Fibroblast of pulmonary artery (primary cell): ENCODE data around the gene PGBD2.
"Not testable (repeated sequence)": the region's sequence is repeated elsewhere in the genome, so short reads cannot be mapped to it uniquely, and the experiment has no call there.

ENCODE experiments used
- DNase-seq: peaks from one replicate; pipeline ENCODE4 v3.0.0-alpha.2; 2010; ENCODE audit warnings: low read depth
- H3K4me3 ChIP-seq: replicated peaks from 2 replicates; pipeline ENCODE4 v1.5.1; 2011; ENCODE audit warnings: low read depth, mild to moderate bottlenecking, control low read depth, low read length, moderate library complexity
- TF ChIP-seq, protein P1 (sequence below): IDR thresholded peaks from 2 replicates; pipeline ENCODE4 v1.5.1; 2011; ENCODE audit warnings: mild to moderate bottlenecking, control low read depth, low read length, inconsistent platforms; ENCODE audit errors: missing control alignments

Gene PGBD2

DNA sequence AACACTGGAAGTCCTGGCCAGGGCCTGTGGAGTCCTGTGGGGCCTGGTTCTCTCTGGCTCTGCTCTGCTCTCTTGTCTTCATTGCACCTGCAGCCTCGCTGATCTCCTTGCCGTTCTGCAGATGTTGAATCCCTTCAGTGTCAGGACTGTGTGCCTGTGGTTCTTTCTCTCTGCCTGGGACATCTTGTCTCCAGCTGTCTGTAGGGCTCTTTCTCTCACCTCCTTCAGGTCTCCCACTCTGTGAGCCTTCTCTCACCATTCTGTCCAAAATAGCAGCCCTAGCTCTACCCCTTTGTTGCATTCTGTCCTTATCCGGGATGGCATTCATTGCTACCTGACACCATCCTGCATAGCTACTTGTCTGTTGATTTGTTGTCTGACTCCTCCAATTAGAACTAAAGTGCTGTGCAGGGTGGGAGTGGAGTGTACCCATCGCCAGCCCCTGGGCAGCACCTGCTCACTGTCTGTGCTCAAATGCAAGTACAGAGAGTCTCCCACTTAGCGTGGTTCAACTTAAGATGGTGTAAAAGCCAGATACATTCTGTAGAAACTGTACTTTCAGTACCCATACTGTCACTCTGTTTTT is 8.9 kb downstream of the PGBD2 start:
- no peak overlapping the region for H3K4me3 ChIP-seq
- TF ChIP-seq, protein P1, sequence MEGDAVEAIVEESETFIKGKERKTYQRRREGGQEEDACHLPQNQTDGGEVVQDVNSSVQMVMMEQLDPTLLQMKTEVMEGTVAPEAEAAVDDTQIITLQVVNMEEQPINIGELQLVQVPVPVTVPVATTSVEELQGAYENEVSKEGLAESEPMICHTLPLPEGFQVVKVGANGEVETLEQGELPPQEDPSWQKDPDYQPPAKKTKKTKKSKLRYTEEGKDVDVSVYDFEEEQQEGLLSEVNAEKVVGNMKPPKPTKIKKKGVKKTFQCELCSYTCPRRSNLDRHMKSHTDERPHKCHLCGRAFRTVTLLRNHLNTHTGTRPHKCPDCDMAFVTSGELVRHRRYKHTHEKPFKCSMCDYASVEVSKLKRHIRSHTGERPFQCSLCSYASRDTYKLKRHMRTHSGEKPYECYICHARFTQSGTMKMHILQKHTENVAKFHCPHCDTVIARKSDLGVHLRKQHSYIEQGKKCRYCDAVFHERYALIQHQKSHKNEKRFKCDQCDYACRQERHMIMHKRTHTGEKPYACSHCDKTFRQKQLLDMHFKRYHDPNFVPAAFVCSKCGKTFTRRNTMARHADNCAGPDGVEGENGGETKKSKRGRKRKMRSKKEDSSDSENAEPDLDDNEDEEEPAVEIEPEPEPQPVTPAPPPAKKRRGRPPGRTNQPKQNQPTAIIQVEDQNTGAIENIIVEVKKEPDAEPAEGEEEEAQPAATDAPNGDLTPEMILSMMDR = no peak
- DNase-seq = no peak

DNA sequence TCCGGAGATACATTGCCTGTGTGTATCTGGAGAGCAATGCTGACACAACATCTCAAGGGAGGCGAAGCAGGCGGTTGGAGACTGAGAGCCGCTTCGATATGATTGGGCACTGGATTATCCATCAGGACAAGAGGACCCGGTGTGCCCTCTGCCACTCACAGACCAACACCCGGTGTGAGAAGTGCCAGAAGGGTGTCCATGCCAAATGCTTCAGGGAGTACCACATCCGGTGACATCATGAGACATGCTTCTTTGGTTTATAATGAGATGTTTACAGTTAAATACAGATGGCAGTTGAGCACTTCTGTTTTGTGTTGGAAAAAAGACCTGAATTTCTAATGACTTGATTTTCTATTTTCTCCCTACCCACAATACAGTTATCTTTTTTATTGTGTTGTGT is 12.1 kb downstream of the PGBD2 start:
- TF ChIP-seq, protein P1 = no peak
- no peak overlapping the region for H3K4me3 ChIP-seq
- no peak for DNase-seq

DNA sequence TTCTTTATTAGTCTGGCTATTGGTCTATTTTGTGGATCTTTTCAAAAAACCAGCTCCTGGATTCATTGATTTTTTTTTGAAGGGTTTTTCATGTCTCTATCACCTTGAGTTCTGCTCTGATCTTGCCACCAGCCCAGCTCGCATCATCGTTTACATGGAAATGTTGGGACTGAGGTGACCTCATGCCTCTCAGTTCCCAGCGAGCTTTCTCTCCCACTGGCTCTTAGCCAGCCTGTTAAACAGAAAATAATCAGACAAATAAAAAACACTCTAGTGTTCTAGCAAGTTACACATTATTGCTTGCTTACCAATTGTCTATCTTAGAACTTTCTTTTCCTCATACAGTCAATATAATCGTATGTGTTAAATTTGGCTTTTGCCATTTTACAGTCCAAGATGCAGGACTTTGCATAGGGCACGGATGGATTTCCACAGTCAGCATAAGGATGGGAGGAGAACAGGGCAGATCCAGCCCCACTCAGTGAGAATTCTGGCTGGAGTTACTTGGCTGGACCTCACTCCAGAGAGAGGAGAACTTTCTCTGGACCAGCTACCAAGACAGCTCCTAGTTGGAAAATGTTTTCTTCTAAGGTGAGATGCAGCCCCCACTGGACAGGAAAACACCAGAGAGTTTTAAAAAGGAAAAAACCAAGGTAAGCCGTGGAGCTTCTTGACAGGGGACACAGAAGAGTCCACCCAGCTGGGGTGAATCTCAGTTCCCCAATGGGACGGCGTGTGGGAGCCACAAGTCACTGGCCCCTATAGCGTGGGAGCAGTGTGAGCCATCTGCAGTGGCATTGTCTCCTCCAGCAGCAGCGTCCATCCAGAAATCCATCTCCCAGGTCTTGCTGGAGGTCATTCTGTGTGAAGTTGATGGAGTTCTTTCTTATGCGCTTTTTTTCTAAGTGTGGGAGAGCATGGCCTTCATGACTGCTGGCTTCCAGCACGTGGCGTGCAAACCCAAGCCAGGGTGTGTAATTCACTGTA is 17.6 kb downstream of the PGBD2 start:
- no peak overlapping the region for H3K4me3 ChIP-seq
- DNase-seq = no peak
- TF ChIP-seq, protein P1 = no peak

DNA sequence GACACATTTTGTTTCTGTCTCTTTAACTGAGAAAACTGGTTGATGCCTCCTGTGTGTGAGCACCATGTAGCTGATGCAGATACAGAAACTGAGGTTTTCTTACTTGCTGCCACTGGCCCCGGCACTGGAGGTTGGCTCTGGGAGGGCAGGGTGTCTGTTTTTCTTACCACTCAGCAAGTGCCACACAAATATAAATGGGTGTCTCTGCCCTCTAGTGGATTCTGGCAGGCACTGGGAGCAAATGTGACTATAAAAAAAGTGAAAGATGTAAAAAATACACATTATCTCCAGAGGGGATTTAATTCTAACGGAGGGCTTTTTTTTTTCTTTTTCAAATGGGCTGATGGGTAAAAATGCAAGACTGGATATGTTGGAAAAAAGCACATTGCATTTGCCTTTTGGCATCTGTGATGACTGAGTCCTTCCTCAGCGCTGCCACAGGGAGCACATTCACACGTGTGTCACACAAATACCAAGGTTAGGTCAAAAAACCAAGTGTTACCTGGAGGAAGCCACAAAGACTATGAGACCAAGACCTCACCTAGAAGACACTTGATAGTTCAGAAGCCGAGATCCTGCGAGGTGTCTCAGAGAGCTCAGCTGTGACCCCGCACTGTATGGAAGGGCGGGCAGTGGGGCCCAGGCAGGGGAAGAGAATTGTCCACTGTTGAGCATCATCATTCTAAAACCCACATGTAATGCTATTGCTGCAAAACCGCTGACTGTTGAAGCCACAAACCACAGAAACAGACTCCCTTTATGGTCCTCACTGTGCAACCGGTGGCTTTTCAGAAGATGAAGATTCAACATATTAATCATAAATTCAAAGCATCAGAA is 18.9 kb downstream of the PGBD2 start:
- TF ChIP-seq, protein P1 = peak; percentile 69
- H3K4me3 ChIP-seq = no peak overlapping the region
- peak; percentile 62 for DNase-seq

DNA sequence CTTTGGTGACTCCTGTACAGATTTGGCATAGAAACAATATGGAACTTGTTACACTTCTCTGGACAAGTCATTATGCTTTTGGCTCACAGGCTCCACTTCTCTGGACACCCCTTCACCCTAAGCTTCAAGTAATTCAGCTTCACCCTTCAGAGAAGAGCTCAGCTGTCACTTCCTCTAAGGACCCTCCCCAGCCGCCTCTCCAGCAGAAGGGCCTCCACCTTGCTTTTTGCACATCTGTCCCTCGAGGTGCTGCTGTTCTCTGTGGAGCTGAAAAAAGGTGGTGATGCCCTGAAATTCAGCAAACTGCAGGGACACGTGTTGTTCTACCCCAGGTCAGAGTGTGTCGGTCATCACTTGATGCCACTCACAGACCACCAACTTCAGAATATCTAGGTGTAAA is 19.8 kb downstream of the PGBD2 start:
- not testable (repeated sequence) for DNase-seq

DNA sequence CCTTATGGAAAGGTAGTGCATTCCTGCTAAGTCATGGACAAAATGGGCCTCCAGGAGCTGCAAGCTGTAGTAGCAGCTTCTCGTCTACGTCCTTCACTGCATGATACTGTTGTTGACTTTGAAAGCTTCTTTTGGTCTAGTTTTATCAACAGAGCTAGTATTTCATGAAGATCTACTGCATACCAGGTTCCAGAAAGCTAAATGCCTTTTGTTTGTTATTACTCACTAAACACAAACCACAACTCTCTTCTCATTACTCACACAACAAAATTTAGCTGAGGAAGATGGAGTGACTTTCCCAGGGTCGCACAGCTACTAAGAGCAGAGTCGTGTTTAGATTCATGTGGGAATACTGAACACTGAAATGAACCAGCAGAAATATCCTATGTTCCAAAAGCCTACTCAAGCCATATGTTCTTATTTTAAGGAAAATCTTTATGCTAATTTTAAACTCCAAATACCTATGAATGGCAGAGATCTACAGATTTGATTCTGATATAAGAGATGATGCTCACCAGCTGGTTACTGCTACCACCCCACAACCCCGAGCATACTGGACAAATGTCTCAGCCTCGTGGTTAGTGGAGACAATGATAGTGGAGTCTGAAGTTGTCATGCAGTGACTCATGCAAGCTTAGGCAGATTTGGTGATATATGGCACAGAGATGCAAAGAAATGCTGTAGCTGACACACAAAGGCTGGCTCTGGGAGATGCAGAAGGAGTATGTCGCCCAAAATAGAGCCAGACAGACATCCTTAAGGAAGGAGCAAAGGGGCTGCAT is 20.6 kb downstream of the PGBD2 start:
- peak; percentile 38 for DNase-seq
- TF ChIP-seq, protein P1 = no peak
- no peak overlapping the region for H3K4me3 ChIP-seq

More for the DNA sequence above, 19.8 kb downstream of the PGBD2 start:
- not testable (repeated sequence) for H3K4me3 ChIP-seq

DNA sequence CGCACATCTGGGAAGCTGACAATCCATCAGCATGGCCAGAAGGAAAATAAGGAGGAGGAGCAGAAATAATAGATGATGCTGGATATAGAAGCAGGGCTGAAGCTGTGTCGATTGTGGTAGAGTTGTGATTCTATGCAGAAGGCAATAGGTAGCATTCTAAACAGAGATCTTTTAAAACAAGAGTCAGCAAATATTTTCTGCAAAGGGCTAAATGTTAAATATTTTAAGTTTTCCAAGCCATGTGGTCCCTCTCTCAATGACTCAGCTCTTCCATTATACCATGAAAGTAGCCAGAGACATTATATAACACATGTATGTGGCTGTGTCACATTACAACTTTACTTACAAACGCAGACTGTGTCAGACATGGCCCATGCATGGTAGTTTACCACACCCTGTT is 21.2 kb downstream of the PGBD2 start:
- not testable (repeated sequence) for H3K4me3 ChIP-seq, DNase-seq

DNA sequence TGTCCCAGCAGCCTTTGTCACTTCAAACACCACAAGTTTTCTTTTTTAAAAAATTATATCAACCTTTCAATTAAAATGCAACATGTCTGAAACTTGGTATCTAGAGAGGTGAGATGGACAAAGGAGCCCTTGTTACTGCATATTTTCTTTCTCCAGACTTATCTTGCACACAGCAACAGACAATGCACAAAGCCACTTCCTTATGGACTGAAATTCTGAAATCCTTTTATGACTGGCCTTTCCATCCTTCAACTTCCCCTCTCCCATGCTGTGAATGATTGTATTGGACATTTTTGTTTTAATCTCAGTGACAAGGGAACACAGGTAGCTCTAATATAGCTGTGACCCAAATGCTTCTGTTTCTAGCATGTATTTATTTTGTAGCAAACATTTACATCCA is 22.1 kb downstream of the PGBD2 start:
- not testable (repeated sequence) for DNase-seq, H3K4me3 ChIP-seq

DNA sequence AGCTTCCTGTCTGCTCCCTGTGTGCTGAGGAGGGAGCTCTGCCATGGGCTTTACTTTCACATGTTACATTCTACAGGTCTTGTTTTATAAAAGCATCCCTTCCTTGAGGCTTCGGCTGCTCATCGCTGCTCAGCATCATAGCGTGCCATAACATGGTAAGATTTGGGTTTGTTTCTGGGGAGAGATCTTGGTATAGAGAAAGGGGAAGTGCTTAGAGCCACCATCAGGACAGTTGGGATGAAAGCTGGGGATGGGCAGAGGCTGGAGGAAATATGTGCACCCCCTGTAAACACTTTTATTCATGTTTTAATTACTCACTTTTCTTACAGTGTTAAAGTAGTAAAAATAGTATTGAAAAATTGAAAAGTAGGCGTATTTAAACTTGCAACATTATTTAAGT is 24.0 kb downstream of the PGBD2 start:
- DNase-seq, H3K4me3 ChIP-seq: not testable (repeated sequence)

DNA sequence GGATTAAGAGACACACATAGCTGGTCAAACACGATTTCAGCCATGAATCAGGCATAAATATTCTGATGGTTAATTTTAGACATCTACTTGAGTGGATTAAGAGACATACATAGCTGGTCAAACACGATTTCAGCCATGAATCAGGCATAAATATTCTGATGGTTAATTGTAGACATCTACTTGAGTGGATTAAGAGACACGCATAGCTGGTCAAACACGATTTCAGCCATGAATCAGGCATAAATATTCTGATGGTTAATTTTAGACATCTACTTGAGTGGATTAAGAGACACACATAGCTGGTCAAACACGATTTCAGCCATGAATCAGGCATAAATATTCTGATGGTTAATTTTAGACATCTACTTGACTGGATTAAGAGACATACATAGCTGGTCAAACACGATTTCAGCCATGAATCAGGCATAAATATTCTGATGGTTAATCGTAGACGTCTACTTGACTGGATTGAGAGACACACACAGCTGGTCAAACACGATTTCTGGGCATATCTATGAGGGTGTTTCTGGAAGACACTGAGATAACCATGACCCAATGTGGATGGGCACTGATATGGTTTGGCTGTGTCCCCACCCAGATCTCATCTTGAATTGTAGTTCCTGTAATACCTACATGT is 32.3 kb downstream of the PGBD2 start:
- not testable (repeated sequence) for DNase-seq, H3K4me3 ChIP-seq
